Activated naive CD8-positive, alpha-beta T cell treated with anti-CD3 and anti-CD28 coated beads, Interleukin-2, amount 10 ng/mL, durations not matched to agents 7 days and 5 days (primary cell): ENCODE data around the gene PPARG. TPM values are rescaled to one million over a fixed set of nuclear protein-coding genes. Genes with fewer than 3 reads are reported as not detected.
"Not testable (repeated sequence)": the region's sequence is repeated elsewhere in the genome, so short reads cannot be mapped to it uniquely, and the experiment has no call there.

Experiments
- ATAC-seq: fragments of 150-1000 bp; cut with Tn5 transposase; one replicate; pipeline ENCODE4 v1.10.0; 2021; ENCODE audit warnings: low read depth, moderate library complexity
- POLR2A ChIA-PET: fragments of 350-600 bp; sonication (Branson Sonifier 250); formaldehyde crosslinking; loops from one replicate; lab custom pipeline; 2021; ENCODE audit warnings: antibody characterized with exemption; lab: Charles Lee
- DNase-seq: peaks from one replicate; pipeline ENCODE4 v3.0.0; 2021
- H3K27ac Mint-ChIP-seq: one replicate; pipeline ENCODE4 v1.8.0; 2022; ENCODE audit warnings: mild to moderate bottlenecking, mixed read lengths
- H3K27me3 Mint-ChIP-seq: one replicate; pipeline ENCODE4 v1.8.0; 2022; ENCODE audit warnings: mild to moderate bottlenecking, moderate library complexity, mixed read lengths
- H3K36me3 Mint-ChIP-seq: one replicate; pipeline ENCODE4 v1.8.0; 2021; ENCODE audit warnings: mild to moderate bottlenecking, mixed read lengths
- H3K4me1 Mint-ChIP-seq: one replicate; pipeline ENCODE4 v1.8.0; 2021; ENCODE audit warnings: mixed read lengths
- H3K4me3 Mint-ChIP-seq: one replicate; pipeline ENCODE4 v1.8.0; 2022; ENCODE audit warnings: mild to moderate bottlenecking, moderate library complexity, mixed read lengths
- H3K9me3 Mint-ChIP-seq: one replicate; pipeline ENCODE4 v1.8.0; 2021; ENCODE audit warnings: mixed read lengths
- total RNA-seq, 2 experiments: library from RNA; stranded (reverse); gene quantifications; one replicate each; pipeline ENCODE4 v1.2.3, GENCODE V29; 2021

Gene PPARG
- total RNA-seq, 2 experiments from 2014 or later, result 0.68 to 1.0 TPM

DNA sequence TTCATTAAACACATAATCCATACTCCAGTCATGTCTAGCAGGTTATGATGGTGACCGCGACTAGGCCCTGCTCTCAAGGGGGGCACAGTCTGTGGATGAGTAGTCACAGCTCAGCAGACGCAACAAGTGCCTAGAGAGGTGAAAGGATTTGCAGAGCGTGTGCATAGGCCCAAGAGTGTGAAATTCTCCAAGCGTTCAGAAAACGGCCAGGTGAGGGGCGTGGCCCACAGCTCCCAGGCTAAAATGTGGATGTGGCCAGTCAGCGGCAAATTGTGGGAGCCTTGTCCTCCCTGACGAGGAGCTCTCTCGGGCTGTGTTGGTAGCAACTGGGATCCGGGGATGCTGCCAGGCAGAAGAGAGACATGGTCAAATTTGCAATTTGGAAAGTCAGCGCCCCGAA, 149.0 kb downstream of the PPARG start:
- H3K9me3 Mint-ChIP-seq, result no peaks in the 10 kb centered on the region

DNA sequence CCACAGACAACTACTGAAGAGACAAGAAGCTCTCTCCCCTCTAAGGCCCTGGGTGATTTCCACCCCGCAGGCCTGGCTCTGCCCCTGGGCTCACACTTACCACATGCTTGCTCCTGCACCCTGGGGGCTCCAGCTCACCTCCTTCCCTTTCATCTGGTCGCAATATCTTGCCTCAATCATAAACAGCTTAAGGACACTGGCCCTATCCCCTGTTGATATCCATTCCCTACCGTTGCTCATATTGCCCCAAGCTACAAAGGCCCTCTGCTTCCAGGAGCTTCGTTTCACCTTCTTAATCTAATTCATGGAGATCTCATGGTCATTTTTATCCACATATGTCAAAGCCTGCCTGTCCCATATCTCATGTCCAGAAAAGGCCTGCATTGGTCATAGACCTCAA, 149.4 kb downstream of the PPARG start:
- H3K4me3 Mint-ChIP-seq, result no peak overlapping the region
- peaks cover 28% of the 10 kb centered on the region for H3K27me3 Mint-ChIP-seq

More for the DNA sequence above, 149.0 kb downstream of the PPARG start:
- ATAC-seq (no peak), DNase-seq (no peak)
- Mint-ChIP-seq H3K4me1 (no peaks in the 10 kb centered on the region), H3K4me3 (no peak overlapping the region), H3K36me3 (no peaks in the 10 kb centered on the region), H3K27ac (no peak overlapping the region), H3K27me3 (peaks cover 32% of the 10 kb centered on the region)
- POLR2A ChIA-PET, result no interaction called here

DNA sequence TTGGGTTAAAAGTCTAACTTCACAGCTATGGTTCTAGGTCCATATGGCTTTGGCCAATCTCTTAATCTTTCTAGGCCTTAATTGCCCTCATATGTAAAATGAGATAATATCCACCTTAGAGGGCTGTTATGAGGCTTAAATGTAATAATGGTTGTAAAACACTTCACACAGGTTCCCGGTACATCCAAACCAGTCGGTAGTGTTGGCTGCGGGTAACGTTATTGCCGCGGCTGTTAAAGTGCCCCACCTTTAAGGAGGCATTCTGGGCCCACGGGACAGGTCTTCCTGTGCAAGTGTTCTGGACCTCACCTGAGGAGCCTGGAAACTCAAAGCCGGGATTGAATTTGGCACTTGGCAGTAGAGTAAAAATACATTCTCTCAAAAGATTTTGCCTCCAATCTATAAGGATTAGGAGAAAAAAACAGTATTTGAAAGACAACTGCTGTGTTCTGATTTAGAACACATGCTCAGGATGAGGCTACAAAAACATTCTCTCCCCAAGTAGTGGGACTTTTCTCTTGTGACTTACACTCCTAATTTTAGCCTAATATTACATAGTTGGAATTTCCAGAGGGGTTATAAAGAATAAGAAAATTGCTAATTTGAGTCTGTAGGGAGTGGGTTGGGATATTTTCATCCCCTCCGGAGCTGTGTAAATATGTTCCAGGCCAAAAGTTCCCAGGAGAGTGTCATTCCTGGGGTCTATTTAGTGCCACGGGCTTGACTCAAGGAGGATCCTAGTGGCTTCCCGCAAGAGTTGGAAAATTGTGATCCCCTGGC, 150.5 kb downstream of the PPARG start:
- peaks cover 24% of the 10 kb centered on the region for H3K27me3 Mint-ChIP-seq
- no peak overlapping the region for H3K4me3 Mint-ChIP-seq
- no peak for ATAC-seq
- H3K27ac Mint-ChIP-seq, result no peak overlapping the region
- POLR2A ChIA-PET, result no interaction called here
- H3K9me3 Mint-ChIP-seq, result no peaks in the 10 kb centered on the region
- DNase-seq, result no peak
- no peaks in the 10 kb centered on the region for H3K36me3 Mint-ChIP-seq
- H3K4me1 Mint-ChIP-seq, result no peaks in the 10 kb centered on the region

More for the DNA sequence above, 149.4 kb downstream of the PPARG start:
- no peak for DNase-seq
- Mint-ChIP-seq H3K4me1 (no peaks in the 10 kb centered on the region), H3K36me3 (no peaks in the 10 kb centered on the region), H3K9me3 (no peaks in the 10 kb centered on the region), H3K27ac (no peak overlapping the region)
- POLR2A ChIA-PET, result no interaction called here
- no peak for ATAC-seq

DNA sequence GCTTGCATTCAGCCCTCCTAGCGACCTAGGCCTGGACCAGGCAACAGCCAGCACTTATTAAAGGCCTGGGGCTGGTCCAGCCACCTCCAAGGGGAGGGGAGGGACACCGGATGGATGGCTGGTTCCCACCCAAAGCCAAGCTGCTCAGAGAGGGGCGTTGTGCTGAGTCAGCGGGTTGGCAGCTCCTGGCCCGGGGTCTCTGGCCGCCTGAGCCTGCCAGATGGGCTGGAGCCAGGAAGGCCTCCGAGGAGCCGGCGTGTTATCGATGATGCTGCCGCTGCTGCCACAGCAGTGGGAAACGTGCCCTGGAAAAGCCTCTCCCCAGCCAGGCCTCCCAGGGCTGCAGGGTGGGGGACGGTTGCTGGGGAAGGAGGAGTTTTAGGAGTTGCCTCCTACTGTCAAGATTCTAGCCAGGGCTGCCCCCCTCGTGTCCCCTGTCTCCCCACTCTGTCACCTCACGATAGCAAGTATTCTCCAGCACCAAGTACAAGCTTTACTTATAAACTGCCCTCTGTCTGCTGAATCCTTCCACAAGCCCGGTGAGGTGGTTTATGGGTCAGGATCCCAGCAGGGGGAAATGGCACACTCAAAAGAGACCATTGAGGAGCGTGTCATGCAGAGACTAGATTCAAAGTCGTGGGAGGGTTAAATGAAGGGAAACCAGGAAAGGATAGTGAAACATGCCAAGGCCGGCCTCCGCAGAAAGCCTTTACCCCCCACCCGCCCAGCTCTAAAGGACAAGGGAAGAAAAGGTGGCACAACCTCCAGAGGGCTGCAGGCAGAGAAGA, 152.3 kb downstream of the PPARG start:
- POLR2A ChIA-PET, result no interaction called here
- no peaks in the 10 kb centered on the region for H3K4me1 Mint-ChIP-seq
- peaks cover 15% of the 10 kb centered on the region for H3K27me3 Mint-ChIP-seq
- no peaks in the 10 kb centered on the region for H3K9me3 Mint-ChIP-seq
- H3K27ac Mint-ChIP-seq, result no peak overlapping the region
- H3K4me3 Mint-ChIP-seq, result no peak overlapping the region
- no peaks in the 10 kb centered on the region for H3K36me3 Mint-ChIP-seq
- DNase-seq (no peak), ATAC-seq (no peak)

DNA sequence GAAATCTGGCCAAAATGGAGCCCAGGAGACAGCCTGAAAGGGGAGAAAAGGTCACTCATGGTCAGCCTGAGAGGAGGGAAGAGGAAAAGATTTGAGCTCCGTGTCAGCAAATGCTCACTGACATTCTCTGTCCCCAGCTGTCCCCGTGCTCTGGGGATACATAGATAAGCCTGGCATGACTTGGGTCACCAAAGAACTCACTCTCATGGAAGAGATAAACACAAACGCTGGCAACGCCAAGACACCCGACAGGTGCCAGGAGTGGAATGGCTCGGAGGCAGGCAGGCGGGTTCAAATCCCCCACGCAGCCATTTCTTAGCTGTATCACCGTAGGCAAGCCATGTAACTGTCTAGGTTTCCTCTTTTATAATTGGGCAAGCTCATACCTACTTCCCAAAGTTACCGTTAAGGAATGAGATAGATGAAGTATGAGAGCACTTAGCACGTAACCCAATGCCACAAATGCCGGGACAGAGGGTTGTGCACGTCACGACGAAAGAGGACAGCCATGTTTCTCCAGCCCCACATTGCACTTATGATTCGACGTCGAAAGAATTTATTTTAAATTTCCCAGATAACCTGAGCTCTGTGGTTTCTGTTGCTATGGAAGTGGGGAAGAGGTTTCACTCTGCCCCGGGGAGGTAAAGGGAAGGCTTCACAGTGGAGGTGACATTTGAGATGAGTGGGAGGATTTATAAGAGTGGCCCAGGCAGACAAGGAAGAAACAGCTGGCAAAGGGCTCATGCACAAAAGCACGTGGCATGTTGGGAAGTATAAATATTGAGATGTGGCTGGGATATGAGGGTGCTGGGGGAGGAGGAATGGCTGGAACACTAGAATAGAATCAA, 154.0 kb downstream of the PPARG start:
- no peaks in the 10 kb centered on the region for H3K36me3 Mint-ChIP-seq
- no peaks in the 10 kb centered on the region for H3K9me3 Mint-ChIP-seq
- H3K27ac Mint-ChIP-seq, result no peak overlapping the region
- no peak for ATAC-seq
- H3K4me1 Mint-ChIP-seq, result no peaks in the 10 kb centered on the region
- no peak overlapping the region for H3K4me3 Mint-ChIP-seq
- POLR2A ChIA-PET, result no interaction called here
- DNase-seq, result no peak
- peaks cover 10% of the 10 kb centered on the region for H3K27me3 Mint-ChIP-seq

DNA sequence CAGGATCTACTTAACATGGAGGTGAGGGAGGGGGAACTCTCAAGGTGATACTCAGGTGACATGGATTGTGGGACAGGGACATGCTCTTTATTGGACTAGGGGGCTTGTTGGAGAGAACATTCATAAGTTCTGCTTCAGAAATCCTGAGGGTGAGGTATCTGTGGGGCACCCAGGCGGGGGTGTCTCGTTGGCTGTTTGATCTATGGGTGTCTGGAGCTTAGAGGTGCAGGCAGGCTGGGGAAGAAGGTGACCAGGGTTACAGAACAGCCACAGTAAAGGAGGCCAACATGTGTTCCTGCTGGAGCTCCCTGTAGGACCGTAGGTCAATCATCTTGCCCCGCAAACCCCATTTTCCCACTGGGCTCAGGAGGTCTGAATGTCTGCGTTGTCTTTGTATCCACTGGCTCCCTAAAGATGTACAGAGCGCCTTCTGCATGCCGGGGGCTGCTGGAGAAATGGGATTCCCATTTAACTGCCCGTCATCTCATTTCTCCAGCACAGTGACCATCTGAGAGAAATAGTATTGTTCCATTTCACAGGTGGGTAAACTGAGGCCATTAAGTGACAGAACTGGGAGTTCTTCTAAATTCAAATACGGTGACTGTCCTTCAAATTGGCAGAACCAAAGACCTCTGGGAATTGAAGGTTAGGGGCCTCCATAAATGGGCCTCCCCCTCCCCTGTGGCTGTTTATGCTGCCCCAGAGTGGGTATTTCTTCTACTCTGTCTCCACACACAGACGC, 155.1 kb downstream of the PPARG start:
- Mint-ChIP-seq H3K27me3 (peaks cover 11% of the 10 kb centered on the region), H3K4me1 (no peaks in the 10 kb centered on the region), H3K9me3 (no peaks in the 10 kb centered on the region), H3K36me3 (no peaks in the 10 kb centered on the region), H3K4me3 (no peak overlapping the region), H3K27ac (no peak overlapping the region)
- DNase-seq (no peak), ATAC-seq (no peak)
- POLR2A ChIA-PET, result no interaction called here

DNA sequence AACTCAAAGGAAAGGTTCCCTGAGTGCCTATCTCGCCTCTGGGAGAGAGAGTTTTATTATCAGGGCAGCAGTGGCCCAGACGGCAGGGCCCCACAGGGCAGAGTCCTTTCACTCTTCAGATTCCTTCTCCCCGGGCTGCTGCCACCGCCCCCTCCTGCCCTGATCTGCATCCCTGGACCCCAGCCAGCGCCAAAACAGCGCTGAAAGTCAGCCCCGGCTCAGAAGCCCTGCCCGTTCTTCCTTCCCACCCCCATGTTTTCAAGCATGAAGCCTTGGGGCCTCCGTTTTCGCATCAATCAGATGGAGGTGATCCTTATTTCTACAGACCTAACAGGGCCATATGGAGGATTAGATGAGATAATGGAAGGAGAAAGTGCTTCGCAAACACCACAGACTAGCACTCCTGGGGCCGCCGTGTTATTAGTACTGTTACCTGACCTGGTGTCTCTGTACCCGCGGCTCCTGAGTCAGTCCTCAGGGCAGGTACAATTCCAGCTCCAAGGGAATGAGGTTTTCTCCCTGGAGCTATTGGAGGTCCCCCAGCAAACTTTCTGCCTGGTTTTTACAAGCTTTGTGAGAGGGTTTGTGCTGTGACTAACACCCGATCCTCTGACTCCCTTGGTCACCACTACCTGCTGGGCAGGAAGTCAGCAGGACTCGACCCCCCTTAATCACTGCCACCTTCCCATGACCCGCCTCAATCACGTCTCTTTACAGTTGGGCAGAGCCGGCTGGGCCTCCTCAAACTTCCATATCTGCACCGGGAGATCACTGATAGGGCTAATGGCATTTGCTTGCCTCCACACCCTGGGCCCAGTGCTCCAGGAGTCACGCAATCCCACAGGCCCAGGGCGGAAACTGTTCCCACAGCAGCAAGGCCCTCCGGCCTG, 156.0 kb downstream of the PPARG start:
- Mint-ChIP-seq H3K27ac (no peak overlapping the region), H3K27me3 (peaks cover 11% of the 10 kb centered on the region), H3K9me3 (no peaks in the 10 kb centered on the region), H3K36me3 (no peaks in the 10 kb centered on the region), H3K4me3 (no peak overlapping the region), H3K4me1 (no peaks in the 10 kb centered on the region)
- no peak for DNase-seq
- ATAC-seq, result no peak
- POLR2A ChIA-PET, result no interaction called here

DNA sequence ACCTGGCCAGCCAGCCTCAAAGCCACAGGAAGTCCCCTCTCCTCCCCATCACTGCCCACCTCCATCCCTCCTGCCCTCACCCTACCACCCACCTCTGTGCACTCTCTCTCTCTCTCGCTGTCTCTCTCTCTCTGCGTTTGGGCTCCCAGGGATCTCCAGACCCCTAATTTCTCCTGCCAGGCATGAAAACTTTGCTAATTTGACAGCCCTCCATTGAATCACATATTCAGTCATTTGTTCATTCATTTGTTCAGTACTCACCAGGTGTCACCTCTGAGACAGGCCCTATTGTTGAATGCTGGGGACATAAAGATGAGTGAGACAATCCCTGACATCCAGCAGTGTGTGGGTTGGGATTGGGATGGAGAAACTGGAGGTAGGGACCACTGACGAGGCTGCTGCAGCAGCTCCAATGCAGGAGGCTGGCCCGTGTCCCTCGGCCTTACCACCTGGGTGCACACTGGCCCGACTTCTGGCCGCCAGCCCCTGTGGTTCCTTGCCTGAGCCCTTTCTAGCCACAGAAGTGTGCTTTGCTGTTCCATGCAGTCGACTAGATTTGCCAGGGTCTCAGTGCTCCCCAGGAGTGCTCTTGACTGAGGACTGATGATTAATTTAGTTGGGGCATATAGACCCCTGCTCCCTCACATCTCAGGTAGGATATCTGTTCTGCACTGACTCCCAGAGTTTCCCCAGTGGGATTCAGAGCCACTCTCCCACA, 156.8 kb downstream of the PPARG start:
- Mint-ChIP-seq H3K27ac (no peak overlapping the region), H3K9me3 (no peaks in the 10 kb centered on the region), H3K36me3 (no peaks in the 10 kb centered on the region), H3K27me3 (peaks cover 11% of the 10 kb centered on the region), H3K4me3 (no peak overlapping the region), H3K4me1 (no peaks in the 10 kb centered on the region)
- POLR2A ChIA-PET, result no interaction called here
- no peak for ATAC-seq
- no peak for DNase-seq

DNA sequence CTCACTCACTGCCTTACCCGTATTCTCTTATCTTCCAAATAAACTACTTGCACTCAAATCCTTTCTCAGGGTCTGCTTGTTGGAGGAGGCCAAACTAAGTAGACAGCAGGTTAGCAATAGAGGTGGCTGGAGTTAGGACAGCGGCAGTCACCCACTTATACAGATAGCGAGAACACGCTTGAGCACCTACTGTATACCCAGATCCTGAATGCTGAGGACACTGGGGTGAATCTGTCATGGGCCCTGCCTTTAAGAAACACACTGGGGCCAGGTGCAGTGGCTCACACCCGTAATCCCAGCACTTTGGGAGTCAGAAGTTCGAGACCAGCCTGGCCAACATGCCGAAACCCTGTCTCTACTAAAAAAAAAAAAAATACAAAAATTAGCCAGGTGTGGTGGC, 157.4 kb downstream of the PPARG start:
- DNase-seq (no peak), ATAC-seq (no peak)
- no peaks in the 10 kb centered on the region for H3K9me3 Mint-ChIP-seq
- H3K4me1 Mint-ChIP-seq, result no peaks in the 10 kb centered on the region
- H3K36me3 Mint-ChIP-seq, result no peaks in the 10 kb centered on the region
- POLR2A ChIA-PET, result no interaction called here
- H3K4me3 Mint-ChIP-seq, result no peak overlapping the region
- H3K27ac Mint-ChIP-seq, result no peak overlapping the region
- H3K27me3 Mint-ChIP-seq, result peaks cover 10% of the 10 kb centered on the region

DNA sequence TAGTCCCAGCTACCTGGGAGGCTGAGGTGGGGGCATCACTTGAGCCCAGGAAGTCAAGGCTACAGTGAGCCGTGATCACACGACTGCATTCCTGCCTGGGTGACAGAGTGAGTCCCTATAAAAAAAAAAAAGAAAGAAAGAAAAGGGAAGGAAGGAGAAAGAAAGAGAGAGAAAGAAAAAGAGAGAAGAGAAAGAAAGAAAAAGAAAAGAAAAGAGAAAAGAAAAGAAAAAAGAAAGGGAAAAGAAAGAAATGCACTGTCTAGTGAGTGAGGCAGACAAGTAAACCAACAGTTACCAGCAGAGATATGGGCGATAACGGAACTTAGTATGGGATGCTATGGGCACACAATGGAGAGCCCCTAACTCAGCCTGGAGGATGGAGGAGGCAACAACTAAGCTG, 158.2 kb downstream of the PPARG start:
- Mint-ChIP-seq H3K36me3 (no peaks in the 10 kb centered on the region), H3K27me3 (peaks cover 7% of the 10 kb centered on the region), H3K4me1 (no peaks in the 10 kb centered on the region), H3K27ac (no peak overlapping the region), H3K4me3 (no peak overlapping the region), H3K9me3 (no peaks in the 10 kb centered on the region)
- DNase-seq (no peak), ATAC-seq (no peak)
- POLR2A ChIA-PET, result no interaction called here

DNA sequence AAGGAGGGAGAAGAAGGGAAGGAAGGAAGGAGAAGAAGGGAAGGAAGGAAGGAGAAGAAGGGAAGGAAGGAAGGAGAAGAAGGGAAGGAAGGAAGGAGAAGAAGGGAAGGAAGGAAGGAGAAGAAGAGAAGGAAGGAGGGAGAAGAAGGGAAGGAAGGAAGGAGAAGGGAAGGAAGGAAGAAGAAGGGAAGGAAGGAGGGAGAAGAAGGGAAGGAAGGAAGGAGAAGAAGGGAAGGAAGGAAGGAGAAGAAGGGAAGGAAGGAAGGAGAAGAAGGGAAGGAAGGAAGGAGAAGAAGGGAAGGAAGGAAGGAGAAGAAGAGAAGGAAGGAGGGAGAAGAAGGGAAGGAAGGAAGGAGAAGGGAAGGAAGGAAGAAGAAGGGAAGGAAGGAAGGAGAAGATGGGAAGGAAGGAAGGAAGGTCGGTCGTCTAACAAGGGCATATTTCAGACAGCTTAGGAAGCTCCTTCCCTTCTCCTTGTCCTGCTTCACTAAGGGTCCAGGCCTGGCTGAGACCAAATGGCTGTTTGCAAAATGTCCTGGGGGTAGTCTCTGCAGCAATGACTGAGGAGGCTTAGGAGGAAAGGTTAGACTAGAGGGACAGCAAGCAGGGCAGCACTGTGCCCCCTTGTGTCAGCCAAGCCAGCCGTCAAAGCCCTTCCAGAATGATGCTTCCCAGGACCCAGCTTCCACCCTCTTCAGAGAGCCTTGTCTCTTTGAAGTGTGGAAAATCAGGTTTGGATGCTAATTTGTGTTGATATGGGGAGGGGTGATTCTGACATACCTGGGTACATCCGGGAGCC, 159.7 kb downstream of the PPARG start:
- H3K4me1 Mint-ChIP-seq, DNase-seq, POLR2A ChIA-PET, H3K9me3 Mint-ChIP-seq, ATAC-seq, H3K36me3 Mint-ChIP-seq, H3K27me3 Mint-ChIP-seq, H3K4me3 Mint-ChIP-seq, H3K27ac Mint-ChIP-seq: not testable (repeated sequence)
